ENCODE results near the gene INS.
"Not testable (repeated sequence)": the region's sequence is repeated elsewhere in the genome, so short reads cannot be mapped to it uniquely, and the experiment has no call there.

INS gene

GRCh38 chr11:2180789-2181370 lies 19.9 kb upstream of the INS start:
- no peak for DNase-seq

GRCh38 chr11:2180347-2180746 lies 19.3 kb upstream of the INS start:
- no peak for DNase-seq

DNA sequence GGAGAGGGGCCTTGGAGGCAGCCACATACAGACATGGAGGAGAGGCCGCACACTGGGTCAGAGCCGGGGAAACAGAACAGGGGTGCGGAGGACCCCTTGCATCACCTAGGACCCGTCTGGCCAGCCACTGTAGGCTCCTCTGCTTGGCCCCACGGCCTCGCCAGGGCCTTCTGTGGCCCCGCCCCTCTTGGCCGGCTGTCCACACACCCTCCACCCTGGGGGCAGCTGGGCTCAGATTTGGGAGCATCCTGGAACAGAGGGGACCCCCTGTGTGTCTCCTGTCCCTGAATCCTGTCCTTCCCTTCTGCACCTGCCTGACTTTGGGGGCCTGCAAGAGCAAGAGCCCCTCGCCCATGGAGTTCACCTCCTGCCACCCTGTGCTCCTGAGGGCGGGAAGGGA lies 18.5 kb upstream of the INS start:
- DNase-seq = no peak

DNA sequence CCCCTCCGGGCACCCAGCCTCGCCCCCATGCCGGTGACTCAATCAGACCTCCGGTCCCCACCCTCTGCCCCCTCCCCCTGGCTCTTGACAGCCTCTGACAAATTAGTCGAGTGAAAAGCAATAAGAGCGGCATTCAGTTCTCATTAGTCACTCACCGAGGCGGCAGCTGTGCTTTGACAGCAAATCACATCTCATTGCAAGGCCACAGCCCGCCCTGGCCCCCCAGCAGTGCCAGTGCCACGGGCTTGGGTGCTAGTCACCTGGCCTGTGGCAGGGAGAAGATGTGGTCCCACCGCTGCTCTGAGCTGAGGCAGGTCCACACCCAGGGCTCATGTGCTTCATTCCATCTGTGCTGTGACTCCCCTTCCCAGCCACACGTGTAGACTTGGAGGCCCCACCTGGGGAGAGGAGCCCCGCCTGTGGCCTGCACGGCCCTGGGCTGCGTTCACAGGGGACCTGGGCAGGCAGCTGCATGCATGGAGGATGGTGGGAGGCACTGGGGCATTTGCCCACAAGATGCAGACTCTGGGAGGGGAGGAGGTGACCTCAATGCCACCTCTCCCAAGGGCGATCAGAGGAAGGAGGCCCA lies 18.0 kb upstream of the INS start:
- DNase-seq = no peak

DNA sequence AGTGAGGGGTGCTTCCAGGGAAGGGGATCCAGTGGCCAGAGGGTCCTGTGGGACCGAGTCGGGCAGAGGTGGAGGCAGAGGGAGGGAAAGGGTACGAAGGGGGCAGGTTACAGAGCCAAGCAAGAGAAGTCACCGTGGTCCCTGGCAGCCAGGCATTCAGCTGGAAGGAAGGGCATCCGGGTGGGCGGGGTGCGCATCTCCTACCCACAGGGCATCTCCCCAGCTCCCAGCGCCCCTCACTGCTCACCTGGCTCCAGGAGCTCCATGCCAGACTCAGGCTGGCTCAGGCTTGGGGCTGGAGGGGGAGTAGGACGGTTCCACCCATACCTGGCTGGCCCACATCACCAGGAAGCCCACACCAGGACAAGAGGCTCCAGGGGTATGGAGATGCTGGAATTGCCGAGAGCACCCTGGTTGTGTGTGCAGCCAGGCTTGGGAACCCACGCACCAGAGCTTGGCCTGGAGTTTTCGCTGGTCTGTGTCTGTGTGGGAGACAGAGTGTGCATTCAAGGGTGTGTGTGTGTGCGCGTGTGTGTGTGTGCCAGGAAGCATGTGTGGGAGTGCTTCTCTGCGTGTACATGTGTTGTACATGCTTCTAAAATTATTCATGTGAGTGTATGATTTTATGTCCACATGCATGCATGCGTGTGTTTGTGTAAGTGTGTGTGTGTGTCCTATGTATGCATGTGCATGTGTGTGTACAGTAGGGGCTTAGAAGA lies 17.2 kb upstream of the INS start:
- not testable (repeated sequence) for DNase-seq

- DNase-seq = no peak
Measured at GRCh38 chr11:2177076-2177475, 16.1 kb upstream of the INS start.

- no peak for DNase-seq
Measured at GRCh38 chr11:2176389-2176900, 15.4 kb upstream of the INS start.

DNA sequence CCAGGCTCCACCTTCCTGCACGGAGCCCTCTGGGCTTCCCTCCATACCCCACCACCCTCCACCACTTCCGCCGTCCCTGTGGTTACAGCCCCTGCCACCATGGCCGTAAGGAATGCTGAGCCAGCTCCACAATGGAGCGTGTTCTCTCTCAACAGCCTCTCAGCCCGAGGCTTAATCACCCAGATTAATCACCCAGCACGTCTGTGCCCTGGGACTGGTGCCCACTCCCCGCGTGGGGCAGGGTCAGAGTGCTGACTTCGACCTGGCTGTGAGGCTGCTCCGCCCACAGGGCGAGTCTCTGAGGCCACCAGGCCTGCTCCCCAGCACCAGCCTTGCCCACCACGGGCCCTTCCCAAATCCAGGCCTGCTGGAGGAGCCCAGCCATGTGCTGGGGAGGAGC lies 14.7 kb upstream of the INS start:
- DNase-seq = no peak

- DNase-seq = no peak
Measured at GRCh38 chr11:2174361-2174760, 13.4 kb upstream of the INS start.

GRCh38 chr11:2173761-2174160 lies 12.8 kb upstream of the INS start:
- DNase-seq = no peak

DNA sequence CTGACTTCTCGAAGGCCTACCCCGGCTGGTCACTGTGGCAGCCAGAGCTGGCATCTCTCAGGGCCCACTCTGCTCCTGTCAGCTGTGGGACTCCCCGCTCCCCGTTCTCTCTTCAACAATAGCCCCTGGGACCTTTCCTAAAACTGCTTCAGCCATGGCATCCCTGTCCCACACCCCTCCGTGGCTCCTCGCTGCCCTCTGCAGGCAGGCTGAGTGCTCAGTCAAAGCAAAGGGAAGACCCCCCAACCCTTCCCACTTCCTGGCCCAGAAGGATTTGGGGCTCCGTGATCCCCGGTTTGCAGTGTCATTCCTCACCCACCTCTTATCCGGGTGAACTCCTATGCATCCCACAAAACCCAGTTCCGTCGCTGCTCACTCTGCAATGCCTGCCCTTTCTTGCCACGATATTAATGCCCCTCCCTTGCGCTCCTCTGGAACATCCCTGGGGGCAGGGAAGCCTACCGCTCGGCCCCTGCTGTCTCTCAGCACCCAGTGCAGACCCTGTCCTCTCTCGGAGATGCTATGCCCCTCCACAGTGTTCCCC lies 12.2 kb upstream of the INS start:
- DNase-seq = no peak

DNA sequence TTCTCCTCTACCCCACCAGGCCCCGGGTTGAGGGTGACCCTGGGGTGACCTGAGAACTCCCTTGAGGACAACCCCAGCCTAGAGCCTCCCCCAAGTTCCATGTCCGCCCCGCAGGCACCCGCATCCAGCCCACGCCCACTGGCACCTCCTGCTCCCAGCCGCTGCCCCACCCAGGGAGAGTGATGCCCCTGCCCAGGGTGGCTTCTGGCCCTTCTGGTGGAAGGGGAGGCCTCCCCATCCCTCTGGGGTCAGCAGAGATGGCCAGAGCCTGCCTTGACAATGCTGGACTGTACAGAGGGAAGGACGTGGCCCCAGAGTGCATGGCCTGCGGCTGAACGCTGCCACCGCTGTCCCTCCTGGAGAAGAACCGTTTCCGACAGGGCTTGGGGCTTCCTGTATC lies 11.7 kb upstream of the INS start:
- no peak for DNase-seq

GRCh38 chr11:2171591-2172003 lies 10.6 kb upstream of the INS start, which contains the start of gene TH:
Gene TH, minus strand, starts transcription at chr11:2171815. Its CDS starts 29 bp downstream, at chr11:2171786.
- no peak for DNase-seq

DNA sequence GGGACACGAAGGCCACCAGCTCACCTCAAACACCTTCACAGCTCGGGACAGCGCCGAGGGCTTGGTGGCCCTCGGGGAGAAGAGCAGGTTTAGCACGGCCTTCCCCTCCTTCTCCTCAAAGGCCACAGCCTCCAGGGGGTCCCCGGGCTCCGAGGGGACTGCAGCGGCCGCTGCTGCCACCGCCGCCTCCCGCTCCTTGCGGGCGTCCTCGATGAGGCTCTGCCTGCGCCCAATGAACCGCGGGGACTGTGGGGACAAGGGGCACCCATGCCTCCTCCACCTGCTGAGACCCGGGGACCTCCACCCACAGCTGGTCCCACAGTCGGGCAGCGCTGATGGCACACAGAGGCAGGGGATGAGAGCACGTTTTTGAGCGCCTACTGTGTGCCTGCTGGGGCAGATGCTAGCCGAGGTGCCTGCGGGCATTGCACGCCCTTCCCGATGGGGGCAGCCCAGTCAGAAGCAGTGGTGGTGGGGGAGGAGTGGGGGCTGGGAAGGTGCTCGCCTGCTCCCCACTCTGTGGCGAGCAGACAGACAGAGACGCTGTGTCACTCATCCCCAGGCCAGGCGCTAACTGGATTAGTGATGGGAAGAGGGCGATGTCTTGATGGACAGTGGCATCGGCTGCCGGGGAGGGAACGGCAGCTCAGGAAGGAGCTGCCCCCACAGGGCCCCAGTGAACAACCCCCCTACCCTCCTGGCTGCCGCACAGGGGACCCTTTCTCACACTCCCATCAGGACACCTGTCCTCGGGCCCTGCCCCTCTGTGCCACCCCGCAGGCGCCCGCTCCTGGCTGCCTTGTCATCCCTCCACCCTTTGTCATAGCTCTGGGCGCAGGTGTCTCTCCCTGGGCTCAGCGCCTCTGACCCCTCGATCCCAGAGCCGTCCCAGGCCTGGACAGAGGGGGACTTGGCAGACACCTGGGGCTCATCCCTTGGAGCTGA lies 8.9 kb upstream of the INS start:
- no peak for DNase-seq

DNA sequence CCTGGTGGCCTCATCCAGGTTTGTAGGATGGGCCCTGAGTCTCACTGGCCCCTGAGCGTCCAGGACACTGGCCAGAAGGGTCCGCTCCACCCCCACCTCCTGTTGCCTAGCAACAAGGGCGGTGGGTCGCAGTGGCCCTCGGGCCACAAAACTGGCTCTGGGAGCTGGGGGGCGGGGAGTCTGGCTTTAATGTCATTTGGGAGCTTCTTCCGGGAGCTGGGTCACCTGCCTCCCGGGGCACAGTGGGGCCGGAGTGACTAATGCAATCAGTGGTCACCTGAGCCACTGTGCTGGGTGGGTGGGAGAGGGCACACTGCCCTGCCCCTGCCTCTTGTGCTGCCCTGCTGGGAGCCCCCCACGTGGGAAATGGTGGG lies 8.0 kb upstream of the INS start:
- DNase-seq = no peak

GRCh38 chr11:2168286-2169004 lies 7.4 kb upstream of the INS start:
- DNase-seq = no peak

DNA sequence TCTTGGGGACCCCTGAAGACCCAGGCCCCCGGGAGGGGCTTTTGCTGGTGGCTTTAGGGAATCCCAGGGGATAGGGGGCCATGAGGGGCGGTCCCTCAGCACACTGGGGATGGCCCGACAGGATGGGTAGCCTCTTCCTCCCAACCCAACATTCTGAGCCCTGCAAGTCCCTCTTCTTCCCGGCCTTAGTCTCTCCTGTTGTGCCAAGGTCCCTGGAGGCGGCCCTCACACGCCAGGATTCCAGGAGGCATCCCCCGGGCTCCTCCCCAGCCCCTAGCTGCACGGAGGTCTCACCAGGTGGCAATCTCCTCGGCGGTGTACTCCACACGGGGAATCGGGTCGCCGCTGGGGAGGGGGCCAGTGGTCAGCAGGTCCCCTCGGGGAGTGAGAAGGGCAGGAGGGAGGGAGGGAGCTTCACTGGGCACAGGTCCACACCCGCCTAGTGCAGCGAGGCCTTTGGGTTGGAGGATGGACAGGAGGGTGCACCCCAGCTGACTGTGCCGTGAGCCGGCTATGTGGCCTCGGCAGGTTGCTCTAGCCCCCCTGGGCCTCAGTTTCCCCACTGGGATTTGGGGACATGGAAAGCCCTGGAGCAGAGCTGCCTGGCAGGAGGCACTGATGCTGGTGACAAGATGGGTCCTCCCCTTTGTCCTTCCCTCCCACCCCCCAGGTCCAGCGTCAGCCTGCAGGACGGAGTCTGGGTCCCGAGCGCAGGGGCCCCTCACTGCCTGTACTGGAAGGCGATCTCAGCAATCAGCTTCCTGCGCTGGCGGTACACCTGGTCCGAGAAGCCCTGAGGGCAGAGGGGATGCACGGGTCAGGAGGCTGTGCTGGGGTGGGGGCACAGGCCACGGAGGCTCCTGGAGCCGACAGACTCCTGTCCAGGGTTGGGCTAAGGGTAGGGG lies 6.4 kb upstream of the INS start:
- no peak for DNase-seq

DNA sequence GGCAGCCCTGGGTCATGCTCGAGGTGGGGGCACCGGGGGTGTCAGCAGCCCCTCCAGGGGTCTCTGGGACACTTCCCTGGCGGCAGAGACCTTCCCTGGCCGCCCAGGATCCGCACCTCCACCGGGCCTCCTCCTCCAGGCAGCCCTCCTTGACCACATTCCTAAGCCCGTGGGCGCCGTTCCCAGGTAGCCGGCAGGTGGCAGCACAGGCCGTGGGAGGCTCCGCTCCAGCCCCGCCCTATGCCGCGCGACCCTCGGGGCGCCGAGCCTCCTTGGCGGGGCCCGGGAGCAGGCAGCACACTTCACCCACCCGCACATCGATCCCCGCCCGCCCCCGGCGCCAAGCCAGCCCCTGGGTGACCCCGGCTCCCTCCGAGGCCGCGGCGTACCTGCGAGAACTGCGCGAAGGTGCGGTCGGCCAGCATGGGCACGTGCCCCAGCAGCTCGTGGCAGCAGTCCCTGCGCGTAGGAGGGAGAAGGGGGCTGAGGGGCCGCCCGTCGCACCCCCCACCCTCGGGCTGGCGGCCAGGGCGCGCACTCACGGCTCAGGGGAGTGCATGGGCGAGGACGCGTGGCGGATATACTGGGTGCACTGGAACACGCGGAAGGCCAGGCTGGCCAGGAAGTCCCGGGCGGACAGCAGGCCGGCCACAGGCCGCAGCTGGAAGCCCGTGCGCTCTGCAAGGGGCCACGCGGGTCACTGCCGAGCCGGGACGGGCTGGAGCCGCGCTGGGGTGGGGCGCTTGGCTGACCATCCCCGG lies 5.3 kb upstream of the INS start:
- peak in 1 of 2 experiments; percentile 80 for DNase-seq

DNA sequence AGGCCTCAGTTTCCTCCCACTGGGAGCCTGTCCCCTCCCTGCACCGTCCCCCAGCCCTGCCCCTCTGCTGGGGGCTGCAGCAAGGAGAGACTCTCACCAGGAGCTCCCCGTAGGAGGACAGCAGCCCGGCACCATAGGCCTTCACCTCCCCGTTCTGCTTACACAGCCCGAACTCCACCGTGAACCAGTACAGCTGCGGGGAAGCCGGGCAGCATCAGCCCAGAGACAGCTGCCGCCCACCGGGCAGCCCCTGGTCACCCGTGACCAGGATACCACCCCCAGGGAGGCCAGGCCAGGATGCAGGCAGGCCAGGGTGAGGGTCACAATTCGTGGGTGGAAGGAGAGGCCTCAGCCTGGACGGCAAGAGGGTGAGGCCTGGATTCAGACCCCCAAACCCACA lies 4.6 kb upstream of the INS start:
- DNase-seq = no peak

- no peak for DNase-seq
Measured at GRCh38 chr11:2164861-2165555, 4.0 kb upstream of the INS start.

All from NCI-H526 (cell line).